ENCODE data around the gene RNF208. TPM values are rescaled to one million over a fixed set of nuclear protein-coding genes. Genes with fewer than 3 reads are reported as not detected.

RNF208 gene
- polyA plus RNA-seq, 1 donor (not counting 4 experiments of a cell fraction or from before 2014, with no cell fraction given), result not detected

DNA sequence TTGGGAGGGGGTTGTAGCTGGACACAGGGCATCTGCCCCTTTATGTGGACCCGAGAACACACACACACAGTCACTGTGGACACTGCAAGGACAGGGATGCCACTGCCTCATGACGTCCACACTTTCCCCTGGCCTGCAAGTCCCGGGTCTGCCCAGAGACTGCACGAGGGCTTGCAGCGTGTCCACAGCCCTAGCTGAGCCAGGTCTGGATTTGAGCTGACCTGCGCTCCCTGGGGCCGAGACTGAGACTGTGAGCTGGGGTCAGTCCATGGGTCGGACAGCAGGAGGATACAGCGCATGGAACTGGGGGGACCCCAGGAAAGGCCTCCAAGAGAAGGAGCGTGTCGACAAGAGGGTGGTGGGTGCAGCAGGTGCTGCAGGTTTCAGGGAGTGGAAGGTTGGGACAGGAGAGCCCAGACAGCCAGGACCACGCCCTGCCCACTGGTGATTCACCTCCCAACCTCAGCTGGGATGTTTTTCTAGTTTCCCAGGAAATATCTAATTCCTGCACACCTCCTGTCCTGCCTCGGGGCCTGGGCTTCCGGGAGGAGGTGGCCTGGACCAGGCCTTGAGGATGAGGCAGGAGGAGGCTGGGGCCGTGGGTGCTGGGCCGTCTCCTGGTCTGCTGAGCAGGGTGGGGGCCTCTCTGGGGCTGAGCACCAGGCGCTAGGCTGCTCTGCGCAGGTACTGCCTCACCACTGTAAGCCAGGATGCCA lies 4.5 kb upstream of the RNF208 start:
- DNase-seq (ENCODE audit: low read depth, low spot score) (no peak), FAIRE-seq (peak; percentile 61)
- H3K4me1 ChIP-seq (ENCODE audit: control insufficient read depth, extremely low read depth, insufficient read depth, low read length), result peaks cover 40% of the 10 kb centered on the region
- peak overlapping the region; percentile 69 for H3K4me2 ChIP-seq (ENCODE audit: control insufficient read depth, extremely low read depth, insufficient read depth, low read depth, low read length)
- H3K36me3 ChIP-seq (ENCODE audit: control insufficient read depth in 2 of 2, extremely low read depth in 1 of 2, insufficient read depth in 2 of 2, low read length in 2 of 2), result no peaks in the 10 kb centered on the region
- H2AFZ ChIP-seq (ENCODE audit: control insufficient read depth, low read length), result peak overlapping the region; percentile 80
- peak overlapping the region; percentile 41 for H3K9ac ChIP-seq (ENCODE audit: control insufficient read depth, extremely low read depth, insufficient read depth, low read length)
- H3K9me1 ChIP-seq (ENCODE audit: control insufficient read depth, extremely low read depth, insufficient read depth, low read length), result no peaks in the 10 kb centered on the region
- H3K27ac ChIP-seq (ENCODE audit: control insufficient read depth, insufficient read depth, low read length), result peak overlapping the region; percentile 25
- no peaks in the 10 kb centered on the region for H3K79me2 ChIP-seq (ENCODE audit: control insufficient read depth, insufficient read depth, low read length)
- no peaks in the 10 kb centered on the region for H4K20me1 ChIP-seq (ENCODE audit: control insufficient read depth, extremely low read depth, insufficient read depth, low read length)
- H3K9me3 ChIP-seq (ENCODE audit: control insufficient read depth, low read depth, low read length), result no peaks in the 10 kb centered on the region
- peaks cover 3% of the 10 kb centered on the region for H3K27me3 ChIP-seq (ENCODE audit: control insufficient read depth, extremely low read depth, insufficient read depth, low read length)
- no peak overlapping the region for H3K4me3 ChIP-seq (ENCODE audit: control insufficient read depth in 2 of 3, extremely low read depth in 1 of 3, insufficient read depth in 2 of 3, low read depth in 1 of 3, low read length in 3 of 3)
- TF ChIP-seq, protein P1, sequence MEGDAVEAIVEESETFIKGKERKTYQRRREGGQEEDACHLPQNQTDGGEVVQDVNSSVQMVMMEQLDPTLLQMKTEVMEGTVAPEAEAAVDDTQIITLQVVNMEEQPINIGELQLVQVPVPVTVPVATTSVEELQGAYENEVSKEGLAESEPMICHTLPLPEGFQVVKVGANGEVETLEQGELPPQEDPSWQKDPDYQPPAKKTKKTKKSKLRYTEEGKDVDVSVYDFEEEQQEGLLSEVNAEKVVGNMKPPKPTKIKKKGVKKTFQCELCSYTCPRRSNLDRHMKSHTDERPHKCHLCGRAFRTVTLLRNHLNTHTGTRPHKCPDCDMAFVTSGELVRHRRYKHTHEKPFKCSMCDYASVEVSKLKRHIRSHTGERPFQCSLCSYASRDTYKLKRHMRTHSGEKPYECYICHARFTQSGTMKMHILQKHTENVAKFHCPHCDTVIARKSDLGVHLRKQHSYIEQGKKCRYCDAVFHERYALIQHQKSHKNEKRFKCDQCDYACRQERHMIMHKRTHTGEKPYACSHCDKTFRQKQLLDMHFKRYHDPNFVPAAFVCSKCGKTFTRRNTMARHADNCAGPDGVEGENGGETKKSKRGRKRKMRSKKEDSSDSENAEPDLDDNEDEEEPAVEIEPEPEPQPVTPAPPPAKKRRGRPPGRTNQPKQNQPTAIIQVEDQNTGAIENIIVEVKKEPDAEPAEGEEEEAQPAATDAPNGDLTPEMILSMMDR (optimal IDR thresholded peaks at IDR 0.05 in 1 of 3, IDR thresholded peaks at IDR 0.05 in 1 of 3, conservative IDR thresholded peaks at IDR 0.05 in 1 of 3; ENCODE audit: extremely low read depth in 1 of 3, insufficient read depth in 2 of 3, low read length in 3 of 3), result no peak
- TF ChIP-seq EZH2 (IDR thresholded peaks at IDR 0.05; ENCODE audit: low read length), result no peak
- dilution Hi-C loops (cut with MboI; ENCODE audit: extremely low pct_ligation_motif_present, low sequenced_read_pairs), result no loop called here

DNA sequence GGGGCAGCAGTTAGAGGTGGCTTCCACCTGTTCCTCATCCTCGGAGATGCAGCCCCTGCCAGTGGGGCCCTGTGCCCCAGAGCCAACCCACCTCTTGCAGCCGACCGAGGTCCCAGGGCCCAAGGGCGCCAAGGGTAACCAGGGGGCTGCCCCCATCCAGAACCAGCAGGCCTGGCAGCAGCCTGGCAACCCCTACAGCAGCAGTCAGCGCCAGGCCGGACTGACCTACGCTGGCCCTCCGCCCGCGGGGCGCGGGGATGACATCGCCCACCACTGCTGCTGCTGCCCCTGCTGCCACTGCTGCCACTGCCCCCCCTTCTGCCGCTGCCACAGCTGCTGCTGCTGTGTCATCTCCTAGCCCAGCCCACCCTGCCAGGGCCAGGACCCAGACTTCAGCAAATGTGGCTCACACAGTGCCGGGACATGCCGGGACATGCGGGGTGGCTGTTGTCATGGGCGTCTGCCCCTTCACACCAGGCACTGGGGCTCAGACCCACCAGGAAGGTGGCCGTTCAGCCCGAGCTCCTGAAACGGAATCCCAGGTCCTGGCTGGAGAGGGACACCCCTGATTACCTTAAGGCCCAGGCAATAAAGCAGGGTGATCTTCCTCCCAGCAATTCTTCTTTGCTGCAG lies 3.8 kb upstream of the RNF208 start:
- Histone ChIP-seq H3K36me3 (ENCODE audit: control insufficient read depth in 2 of 2, extremely low read depth in 1 of 2, insufficient read depth in 2 of 2, low read length in 2 of 2) (no peaks in the 10 kb centered on the region), H3K9me3 (ENCODE audit: control insufficient read depth, low read depth, low read length) (no peaks in the 10 kb centered on the region), H3K27ac (ENCODE audit: control insufficient read depth, insufficient read depth, low read length) (peak overlapping the region; percentile 25), H2AFZ (ENCODE audit: control insufficient read depth, low read length) (no peak overlapping the region), H3K4me3 (ENCODE audit: control insufficient read depth in 2 of 3, extremely low read depth in 1 of 3, insufficient read depth in 2 of 3, low read depth in 1 of 3, low read length in 3 of 3) (no peak overlapping the region), H3K27me3 (ENCODE audit: control insufficient read depth, extremely low read depth, insufficient read depth, low read length) (peaks cover 3% of the 10 kb centered on the region), H3K9me1 (ENCODE audit: control insufficient read depth, extremely low read depth, insufficient read depth, low read length) (no peaks in the 10 kb centered on the region), H3K4me2 (ENCODE audit: control insufficient read depth, extremely low read depth, insufficient read depth, low read depth, low read length) (peak overlapping the region; percentile 69), H3K4me1 (ENCODE audit: control insufficient read depth, extremely low read depth, insufficient read depth, low read length) (peaks cover 40% of the 10 kb centered on the region), H3K9ac (ENCODE audit: control insufficient read depth, extremely low read depth, insufficient read depth, low read length) (no peak overlapping the region), H3K79me2 (ENCODE audit: control insufficient read depth, insufficient read depth, low read length) (no peaks in the 10 kb centered on the region), H4K20me1 (ENCODE audit: control insufficient read depth, extremely low read depth, insufficient read depth, low read length) (no peaks in the 10 kb centered on the region)
- dilution Hi-C loops (cut with MboI; ENCODE audit: extremely low pct_ligation_motif_present, low sequenced_read_pairs), result no loop called here
- TF ChIP-seq, protein P1 (optimal IDR thresholded peaks at IDR 0.05 in 1 of 3, IDR thresholded peaks at IDR 0.05 in 1 of 3, conservative IDR thresholded peaks at IDR 0.05 in 1 of 3; ENCODE audit: extremely low read depth in 1 of 3, insufficient read depth in 2 of 3, low read length in 3 of 3), result no peak
- TF ChIP-seq EZH2 (IDR thresholded peaks at IDR 0.05; ENCODE audit: low read length), result no peak
- DNase-seq (ENCODE audit: low read depth, low spot score) (no peak), FAIRE-seq (no peak)
